Peyer's patch (tissue), 4 donors: ENCODE results near the gene TPRN.

Source experiments
- CTCF ChIP-seq, 6 experiments: fragments of 450-650 bp in 4 of 6; fragments of 200-600 bp in 2 of 6; sonication (generic) in 1 of 6; IDR thresholded peaks; one replicate each; pipeline ENCODE4 v1.5.1; 2017 to 2019; ENCODE audit warnings: antibody characterized with exemption in 6 of 6, mild to moderate bottlenecking in 3 of 6, moderate library complexity in 1 of 6
- POLR2A ChIP-seq, 2 donors: fragments of 450-650 bp; IDR thresholded peaks; one replicate each; pipeline ENCODE4 v1.5.1; 2017; ENCODE audit warnings: antibody characterized with exemption in 2 of 2, mild to moderate bottlenecking in 2 of 2, moderate library complexity in 2 of 2

GRCh38 chr9:137228968-137229896 is 28.7 kb upstream of the TPRN start:
- TF ChIP-seq CTCF (IDR thresholded peaks at IDR 0.05): no peak
- TF ChIP-seq POLR2A (IDR thresholded peaks at IDR 0.05): no peak
